Activated naive CD4-positive, alpha-beta T cell treated with Interleukin-2 at 50 U/mL for 16 hours (primary cell): ENCODE measurements around the gene TMSB4X.
"Not testable (repeated sequence)": the region's sequence is repeated elsewhere in the genome, so short reads cannot be mapped to it uniquely, and the experiment has no call there.

Source experiments
- DNase-seq: peaks from one replicate; pipeline ENCODE4 v3.0.0-alpha.2; 2020

TMSB4X gene

GRCh38 chrX:12976819-12977732 lies 2.2 kb downstream of the TMSB4X start:
- DNase-seq: not testable (repeated sequence)

GRCh38 chrX:12977761-12978204 lies 2.9 kb downstream of the TMSB4X start:
- no peak for DNase-seq

GRCh38 chrX:12978205-12979025 lies 3.5 kb downstream of the TMSB4X start:
- peak; percentile 60 for DNase-seq

GRCh38 chrX:12979026-12979607 lies 4.2 kb downstream of the TMSB4X start:
- no peak for DNase-seq

- no peak for DNase-seq
Observed at GRCh38 chrX:12979616-12980015, 4.7 kb downstream of the TMSB4X start.

GRCh38 chrX:12980039-12980438 lies 5.1 kb downstream of the TMSB4X start:
- not testable (repeated sequence) for DNase-seq

GRCh38 chrX:12981880-12982279 lies 7.0 kb downstream of the TMSB4X start:
- DNase-seq: no peak

- peak; percentile 50 for DNase-seq
Observed at GRCh38 chrX:12984603-12985319, 9.9 kb downstream of the TMSB4X start.

GRCh38 chrX:12985331-12985730 lies 10.4 kb downstream of the TMSB4X start:
- no peak for DNase-seq

- no peak for DNase-seq
Observed at GRCh38 chrX:12986164-12986779, 11.4 kb downstream of the TMSB4X start.

GRCh38 chrX:12986886-12987285 lies 12.0 kb downstream of the TMSB4X start:
- DNase-seq: no peak

GRCh38 chrX:12987340-12987739 lies 12.4 kb downstream of the TMSB4X start:
- no peak for DNase-seq

- DNase-seq: no peak
Observed at GRCh38 chrX:12987900-12988594, 13.1 kb downstream of the TMSB4X start.

- DNase-seq: no peak
Observed at GRCh38 chrX:12988797-12989196, 13.9 kb downstream of the TMSB4X start.

GRCh38 chrX:12989461-12989860 lies 14.6 kb downstream of the TMSB4X start:
- DNase-seq: no peak

- DNase-seq: no peak
Observed at GRCh38 chrX:12991575-12991974, 16.7 kb downstream of the TMSB4X start.

- no peak for DNase-seq
Observed at GRCh38 chrX:12992544-12993118, 17.7 kb downstream of the TMSB4X start.

GRCh38 chrX:12993826-12994225 lies 18.9 kb downstream of the TMSB4X start:
- no peak for DNase-seq

- DNase-seq: no peak
Observed at GRCh38 chrX:12994321-12994720, 19.4 kb downstream of the TMSB4X start.

- no peak for DNase-seq
Observed at GRCh38 chrX:12996934-12997435, 22.1 kb downstream of the TMSB4X start.
